KOPT-K1 (cell line): Measurements from ENCODE around the gene PLPP2.

ENCODE experiments used
- H3K27ac ChIP-seq: fragments of 200-600 bp; sonication (generic); 2 replicates; pipeline ENCODE4 v1.5.1; 2016; ENCODE audit warnings: antibody characterized with exemption, mild to moderate bottlenecking, low read depth, low read length; ENCODE audit not compliant: poor library complexity, severe bottlenecking
- H3K36me3 ChIP-seq: fragments of 200-600 bp; sonication (generic); 2 replicates; pipeline ENCODE4 v1.5.1; 2017; ENCODE audit warnings: antibody characterized with exemption, mild to moderate bottlenecking, low read length, moderate library complexity; ENCODE audit not compliant: insufficient read depth
- H3K9me3 ChIP-seq: fragments of 200-600 bp; sonication (generic); 2 replicates; pipeline ENCODE4 v1.5.1; 2017; ENCODE audit warnings: antibody characterized with exemption, low read length, mild to moderate bottlenecking; ENCODE audit not compliant: insufficient read depth, poor library complexity, severe bottlenecking

PLPP2 gene

GRCh38 chr19:291006-291521 is at the start of gene PLPP2:
PLPP2 (minus strand) TSS chr19:291403; CDS start chr19:291336, 67 bp downstream.
- Histone ChIP-seq H3K36me3 (no peaks in the 10 kb centered on the region), H3K27ac (no peak within 1 kb of the TSS), H3K9me3 (no peaks in the 10 kb centered on the region)

DNA sequence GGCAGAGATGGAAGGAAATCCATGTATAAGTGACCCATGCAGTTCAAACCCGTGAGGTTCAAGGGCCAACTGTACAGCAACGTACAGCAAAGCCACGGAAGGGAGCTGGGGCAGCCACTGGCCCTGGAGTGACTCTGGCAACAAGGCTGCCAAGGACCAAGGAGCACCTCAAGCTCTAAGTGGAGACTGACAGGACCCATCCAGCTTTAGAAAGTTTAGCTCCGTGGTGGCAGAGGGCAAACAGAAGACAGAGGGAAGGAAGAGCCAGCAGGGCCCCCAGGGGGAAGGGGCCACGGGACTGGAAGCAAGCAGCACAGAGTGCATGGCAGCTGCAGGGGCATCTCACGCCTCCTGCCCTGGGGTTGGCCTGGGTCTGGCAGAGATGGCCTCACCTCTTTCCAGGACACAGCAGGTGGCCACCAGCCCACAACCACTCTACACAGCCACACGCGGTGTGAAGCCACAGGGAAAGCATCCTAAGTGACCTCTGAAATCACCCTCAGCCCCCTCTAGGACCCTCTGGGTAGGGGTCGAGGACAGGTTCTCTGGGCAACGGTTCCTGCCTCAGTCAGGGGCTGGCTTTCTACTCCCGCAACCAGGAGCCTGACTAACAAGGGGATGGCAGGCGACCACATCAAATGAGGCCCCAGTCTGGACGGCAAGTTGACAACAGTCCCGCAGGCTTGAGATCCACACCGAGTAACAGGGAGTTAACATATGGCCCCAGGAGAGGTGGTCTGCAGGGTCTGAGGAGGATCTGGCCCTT is 49.6 kb upstream of the PLPP2 start:
- no peak overlapping the region for H3K27ac ChIP-seq
- H3K9me3 ChIP-seq = no peaks in the 10 kb centered on the region
- H3K36me3 ChIP-seq = peaks cover 35% of the 10 kb centered on the region; the same call in 1 of the 2 replicates

DNA sequence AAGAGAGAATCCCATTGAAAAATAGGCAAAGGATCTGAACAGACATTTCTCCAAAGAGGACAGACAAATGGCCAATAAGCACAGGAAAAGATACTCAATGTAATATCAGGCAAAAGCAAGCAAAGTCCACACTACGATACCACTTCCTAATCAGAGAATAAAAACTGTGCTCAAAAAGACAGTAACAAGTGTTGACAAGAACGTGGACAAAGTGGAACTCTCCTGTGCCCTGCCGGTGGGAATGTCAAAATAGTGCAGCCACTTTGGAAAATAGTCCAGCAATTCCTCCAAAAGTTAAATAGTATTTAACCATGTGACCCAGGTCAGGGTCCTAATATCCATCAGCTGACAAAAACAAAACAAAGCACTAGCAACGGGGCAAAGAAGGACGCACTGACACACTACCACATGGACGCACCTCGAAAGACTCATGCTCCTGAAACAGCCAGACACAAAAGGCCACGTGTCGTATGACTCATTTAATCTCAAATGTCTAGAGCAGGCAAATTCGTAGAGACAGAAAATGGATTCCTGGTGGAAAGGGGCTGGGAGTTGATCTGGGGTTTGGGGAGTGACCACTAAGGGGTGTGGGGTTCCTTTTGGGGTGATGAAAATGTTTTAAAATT is 48.2 kb upstream of the PLPP2 start:
- no peak overlapping the region for H3K27ac ChIP-seq
- no peaks in the 10 kb centered on the region for H3K9me3 ChIP-seq
- H3K36me3 ChIP-seq = peaks cover 48% of the 10 kb centered on the region; the same call in 1 of the 2 replicates

GRCh38 chr19:338421-338820 is 47.2 kb upstream of the PLPP2 start:
- Histone ChIP-seq H3K9me3 (no peaks in the 10 kb centered on the region), H3K36me3 (peaks cover 53% of the 10 kb centered on the region; the same call in 1 of the 2 replicates), H3K27ac (no peak overlapping the region)

GRCh38 chr19:336067-336614 is 44.9 kb upstream of the PLPP2 start:
- H3K27ac ChIP-seq = no peak overlapping the region
- H3K9me3 ChIP-seq = peaks cover 3% of the 10 kb centered on the region
- peaks cover 51% of the 10 kb centered on the region for H3K36me3 ChIP-seq

DNA sequence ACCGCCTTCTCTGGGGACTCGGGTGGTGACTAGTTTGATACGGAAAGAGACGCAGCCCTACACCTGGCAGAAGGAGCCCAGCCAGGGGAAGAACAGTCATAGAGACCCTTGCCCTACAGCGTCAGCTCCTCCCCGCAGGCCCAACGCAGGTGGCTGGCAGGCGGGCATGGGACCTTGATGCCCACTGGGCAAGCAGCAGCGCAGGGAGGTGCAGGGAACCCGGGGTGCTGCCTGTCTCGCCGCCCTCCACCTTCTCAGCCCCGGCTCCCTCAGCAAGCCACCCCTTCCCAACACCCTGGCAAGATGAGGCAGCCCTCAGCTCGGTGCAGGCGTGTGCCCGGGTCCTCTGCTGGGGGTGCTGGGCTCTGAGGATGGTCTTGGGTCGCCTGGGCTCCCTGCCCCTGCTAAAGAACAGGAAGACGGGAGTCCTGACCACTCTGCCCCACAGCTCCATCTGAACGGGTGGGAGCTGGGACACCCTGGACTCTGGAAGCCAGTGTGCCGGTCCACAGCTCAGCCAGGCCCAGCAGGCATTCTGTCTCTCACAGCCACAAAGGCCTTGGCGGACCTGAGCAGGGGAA is 44.4 kb upstream of the PLPP2 start:
- H3K27ac ChIP-seq = no peak overlapping the region
- peaks cover 51% of the 10 kb centered on the region for H3K36me3 ChIP-seq
- peaks cover 8% of the 10 kb centered on the region for H3K9me3 ChIP-seq

DNA sequence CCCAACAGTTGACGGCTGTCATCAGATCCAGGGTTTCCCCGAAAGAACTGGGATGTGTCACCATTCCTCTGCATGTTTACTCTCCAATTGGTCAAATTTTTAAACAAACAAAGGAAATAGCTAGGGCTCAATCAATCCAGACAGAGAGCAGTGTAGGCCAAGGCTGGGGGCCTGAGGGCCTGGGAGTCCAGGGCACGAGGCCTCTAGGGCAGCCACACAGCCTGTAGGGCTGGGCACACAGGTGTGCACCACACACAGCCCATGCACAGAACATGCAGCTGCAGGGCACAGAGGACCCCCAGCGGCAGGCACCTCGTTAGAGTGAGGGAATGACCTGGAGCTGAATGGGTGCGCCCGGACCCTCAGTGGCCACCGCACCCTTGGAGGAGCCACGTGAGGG is 43.9 kb upstream of the PLPP2 start:
- peaks cover 14% of the 10 kb centered on the region for H3K9me3 ChIP-seq
- no peak overlapping the region for H3K27ac ChIP-seq
- peaks cover 51% of the 10 kb centered on the region for H3K36me3 ChIP-seq

- peaks cover 19% of the 10 kb centered on the region for H3K9me3 ChIP-seq
- peaks cover 51% of the 10 kb centered on the region for H3K36me3 ChIP-seq
- H3K27ac ChIP-seq = no peak overlapping the region
Observed at GRCh38 chr19:334296-335071, 43.3 kb upstream of the PLPP2 start.

DNA sequence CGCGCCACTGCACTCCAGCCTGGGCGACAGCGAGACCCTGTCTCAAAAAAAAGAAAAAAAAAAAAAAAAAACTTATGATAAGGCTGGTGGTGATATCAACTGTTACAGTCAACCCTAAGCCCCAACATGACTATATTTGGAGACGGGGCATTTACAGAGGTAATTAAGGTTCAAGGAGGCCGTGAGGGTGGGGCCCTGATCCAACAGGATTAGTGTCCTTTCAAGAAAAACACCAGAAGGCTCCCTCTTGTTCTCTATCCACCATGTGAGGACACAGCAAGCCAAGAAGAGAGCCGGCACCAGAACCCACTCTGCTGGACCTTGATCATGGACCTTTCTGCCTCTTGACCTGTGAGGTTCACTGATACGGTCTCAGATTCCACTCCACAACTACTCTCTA is 39.3 kb upstream of the PLPP2 start:
- peaks cover 37% of the 10 kb centered on the region for H3K9me3 ChIP-seq
- H3K36me3 ChIP-seq = peaks cover 81% of the 10 kb centered on the region
- H3K27ac ChIP-seq = no peak overlapping the region

DNA sequence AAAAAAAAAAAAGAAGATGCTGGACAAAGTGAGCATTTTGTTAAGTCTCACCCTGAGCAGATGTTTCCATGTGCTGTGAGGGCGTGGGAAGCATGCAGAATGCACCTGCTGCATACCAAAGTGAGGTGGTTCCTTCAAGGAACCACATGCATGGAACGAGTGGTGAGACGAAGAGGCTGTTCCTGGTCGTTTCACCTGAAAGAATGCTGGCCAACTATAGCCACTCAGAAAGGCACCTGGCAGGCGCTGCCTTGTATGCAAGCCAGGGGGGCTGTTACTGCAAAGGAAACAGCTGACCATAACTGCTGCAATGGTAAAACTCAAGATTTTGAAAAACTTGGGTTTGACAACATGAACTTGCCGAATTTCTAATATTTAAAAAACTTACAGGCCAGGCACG is 38.7 kb upstream of the PLPP2 start:
- peaks cover 37% of the 10 kb centered on the region for H3K9me3 ChIP-seq
- peaks cover 82% of the 10 kb centered on the region for H3K36me3 ChIP-seq
- H3K27ac ChIP-seq = no peak overlapping the region

DNA sequence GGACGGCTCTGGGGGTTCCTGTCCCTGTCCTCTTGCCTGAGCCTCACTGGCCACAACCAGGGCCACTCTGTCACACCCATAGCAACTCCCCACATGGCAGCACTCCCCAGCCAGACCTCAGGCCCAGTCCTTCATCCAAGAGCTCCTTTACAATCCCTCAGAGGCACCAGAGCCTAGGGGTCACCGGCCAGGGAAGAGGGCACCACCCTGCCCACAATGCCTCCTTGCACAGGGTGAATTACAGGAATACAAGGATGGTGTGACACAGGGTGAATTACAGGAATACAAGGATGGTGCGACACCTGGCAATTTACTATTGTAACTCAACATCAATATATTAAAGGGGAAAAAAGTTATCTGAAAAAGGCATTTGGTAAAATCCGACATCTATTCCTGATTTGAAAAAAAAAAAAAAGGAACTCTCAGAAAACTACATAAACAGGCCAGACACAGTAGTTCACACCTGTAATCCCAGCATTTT is 36.9 kb upstream of the PLPP2 start:
- no peak overlapping the region for H3K27ac ChIP-seq
- H3K9me3 ChIP-seq = peaks cover 37% of the 10 kb centered on the region
- H3K36me3 ChIP-seq = peaks cover 90% of the 10 kb centered on the region

DNA sequence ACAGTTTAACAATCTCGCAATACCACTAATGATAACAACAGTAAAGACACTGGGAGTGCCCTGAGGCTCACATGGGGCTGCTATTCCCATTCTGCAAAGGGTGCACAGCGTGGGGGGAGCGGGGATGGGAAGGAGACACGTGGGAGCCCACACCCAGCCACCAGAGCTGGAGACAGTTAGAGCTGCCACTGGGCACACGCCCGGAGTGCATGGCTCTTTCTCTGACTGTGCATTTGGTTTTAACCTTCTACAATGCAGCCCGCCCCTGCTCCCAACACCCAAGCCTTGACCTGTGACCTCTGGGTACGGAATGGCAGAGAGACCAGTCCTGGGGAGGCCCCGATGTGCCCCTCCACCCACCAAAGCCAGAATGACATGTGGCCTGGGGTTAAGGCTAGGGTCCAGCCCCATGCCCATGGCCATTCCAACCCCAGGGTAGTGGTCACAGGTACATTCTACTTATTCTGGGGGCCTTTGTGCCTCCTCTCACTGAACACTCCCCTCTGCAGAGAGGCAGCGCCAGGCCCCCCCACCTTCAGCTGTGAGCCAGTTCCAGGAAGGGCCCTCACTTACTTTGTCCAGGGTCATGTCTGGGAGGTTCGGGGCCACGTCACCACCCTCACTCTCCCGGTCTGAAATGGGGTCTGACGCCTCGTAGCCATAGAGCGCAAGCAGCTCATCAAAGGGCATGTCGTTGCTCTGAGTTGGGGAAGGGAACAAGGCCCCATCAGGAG is 36.3 kb upstream of the PLPP2 start:
- H3K27ac ChIP-seq = no peak overlapping the region
- H3K9me3 ChIP-seq = peaks cover 37% of the 10 kb centered on the region
- peaks cover 96% of the 10 kb centered on the region for H3K36me3 ChIP-seq

- peaks cover 93% of the 10 kb centered on the region for H3K36me3 ChIP-seq
- H3K27ac ChIP-seq = no peak overlapping the region
- peaks cover 37% of the 10 kb centered on the region for H3K9me3 ChIP-seq
Observed at GRCh38 chr19:326871-327270, 35.7 kb upstream of the PLPP2 start.
